GM12874 (cell line): ENCODE results near the gene UBE2G2.

Experiments
- CTCF ChIP-seq: IDR thresholded peaks from 2 replicates; pipeline ENCODE4 v1.5.1; 2011; ENCODE audit warnings: low read depth, mild to moderate bottlenecking, control low read depth, low read length, moderate library complexity; ENCODE audit not compliant: insufficient read depth

UBE2G2 gene

GRCh38 chr21:44799646-44800045, 2.0 kb downstream of the UBE2G2 start:
- no peak for TF ChIP-seq CTCF

DNA sequence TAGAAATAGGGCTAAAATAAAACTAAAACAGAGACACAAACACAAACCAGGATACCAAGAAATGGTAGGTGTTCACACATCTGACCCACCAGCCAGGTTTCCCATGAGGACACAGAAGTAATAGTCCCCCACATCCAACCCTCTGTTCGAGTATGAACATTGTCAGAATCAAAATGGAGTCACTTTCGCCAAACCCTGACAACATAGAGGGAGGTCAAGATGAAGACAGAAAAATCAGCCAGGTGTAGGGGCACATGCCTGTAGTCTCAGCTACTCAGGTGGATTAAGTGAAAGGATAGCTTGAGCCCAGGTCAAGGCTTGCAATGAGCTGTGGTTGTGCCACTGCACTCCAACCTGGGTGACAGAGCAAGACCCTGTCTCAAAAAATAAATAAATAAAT, 3.8 kb downstream of the UBE2G2 start:
- TF ChIP-seq CTCF: no peak

- TF ChIP-seq CTCF: no peak
Measured at GRCh38 chr21:44795342-44795741, 6.3 kb downstream of the UBE2G2 start.

GRCh38 chr21:44793592-44794374, 7.8 kb downstream of the UBE2G2 start:
- no peak for TF ChIP-seq CTCF

DNA sequence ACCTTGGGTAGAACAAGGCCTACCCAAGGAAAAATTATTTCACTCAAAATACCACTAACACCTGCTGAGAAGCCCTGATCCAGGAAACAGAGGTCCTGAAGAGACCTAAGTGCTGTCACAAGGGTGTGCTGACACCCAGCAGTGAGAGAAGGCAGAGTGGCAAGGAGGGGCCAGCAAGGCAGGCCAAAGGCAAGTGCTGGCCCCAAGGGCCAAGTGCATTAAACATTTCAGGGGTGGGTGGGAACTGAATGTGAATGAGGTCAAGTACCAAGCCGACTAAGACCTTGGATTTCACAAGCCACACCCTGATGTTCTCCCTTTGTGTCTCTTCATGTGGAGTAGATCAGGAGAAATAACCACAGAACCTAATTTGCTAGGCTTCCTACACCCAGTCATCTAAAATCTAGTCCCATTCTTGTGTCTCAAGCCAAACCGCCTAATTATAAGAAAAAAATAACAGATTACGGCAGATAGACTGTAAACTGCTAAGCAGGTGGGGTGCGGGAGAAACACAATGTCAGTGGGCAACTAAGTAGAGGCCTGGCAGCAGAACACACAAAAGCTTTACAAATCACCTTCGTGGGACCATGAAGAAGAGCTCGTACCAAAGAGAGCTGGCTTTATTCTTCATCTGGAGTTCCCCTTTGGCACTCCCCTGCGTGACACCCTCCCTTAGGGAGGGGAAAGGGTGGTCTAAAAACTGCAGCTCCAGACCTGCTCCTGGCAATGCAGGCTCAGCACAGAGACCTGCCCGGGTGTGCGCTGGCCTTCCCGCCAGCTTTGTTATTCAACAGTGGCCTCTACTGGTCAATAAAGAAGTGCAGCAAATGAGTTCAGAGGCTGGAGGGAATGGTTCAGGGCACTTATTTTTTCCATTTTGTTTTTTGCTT, 8.7 kb downstream of the UBE2G2 start:
- peak; percentile 78 for TF ChIP-seq CTCF

- TF ChIP-seq CTCF: no peak
Measured at GRCh38 chr21:44791993-44792392, 9.6 kb downstream of the UBE2G2 start.

DNA sequence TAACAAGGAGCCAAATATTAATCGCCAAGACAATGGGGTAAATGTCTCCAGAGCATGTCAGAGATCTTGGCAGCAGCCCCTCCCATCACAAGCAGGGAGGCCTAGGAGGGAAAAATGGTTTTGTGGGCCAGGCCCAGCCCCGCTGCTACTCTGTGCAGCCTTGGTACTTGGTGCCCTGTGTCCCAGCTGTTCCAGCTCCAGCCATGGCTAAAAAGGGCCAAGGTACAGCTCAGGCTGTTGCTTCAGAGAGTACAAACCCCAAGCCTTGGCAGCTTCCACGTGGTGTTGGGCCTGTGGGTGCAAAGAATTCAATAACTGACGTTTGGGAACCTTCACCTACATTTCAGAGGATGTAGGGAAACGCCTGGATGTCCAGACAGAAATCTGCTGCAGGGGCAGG, 10.4 kb downstream of the UBE2G2 start:
- no peak for TF ChIP-seq CTCF
